VCaP (cell line): ENCODE data around the gene EGFR.
A peak's percentile ranks its signal among the peaks of the same experiment; 100 is the strongest.

ENCODE experiments used
- H3K27ac ChIP-seq: fragments of 450-650 bp; 2 replicates; pipeline ENCODE4 v1.5.1; 2017
- TF ChIP-seq, protein P1 (sequence below): fragments of 450-650 bp; conservative IDR thresholded peaks from 2 replicates; pipeline ENCODE4 v1.5.1; 2017; ENCODE audit warnings: mild to moderate bottlenecking, moderate library complexity

The EGFR gene

DNA sequence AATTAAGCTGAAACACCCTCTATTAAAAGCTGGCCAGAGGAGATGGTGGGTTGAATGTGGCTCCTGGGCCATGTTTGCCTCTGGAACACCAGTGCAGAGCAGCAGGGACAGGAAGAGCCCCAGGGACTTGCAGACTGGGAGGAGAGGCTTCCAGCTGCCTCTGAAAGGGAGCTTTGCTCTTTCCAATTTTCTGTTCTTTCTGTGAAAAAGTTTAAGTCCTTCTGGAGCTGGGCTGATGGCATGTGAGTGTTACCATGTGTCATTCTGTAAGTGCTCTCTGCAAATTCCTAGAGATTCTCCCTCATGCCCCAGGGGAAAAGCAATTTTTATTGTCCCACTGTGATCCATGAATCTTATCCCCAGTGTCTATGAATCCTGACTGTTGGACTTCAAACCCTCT is 233.6 kb downstream of the EGFR start:
- no peak overlapping the region for H3K27ac ChIP-seq
- TF ChIP-seq, protein P1, sequence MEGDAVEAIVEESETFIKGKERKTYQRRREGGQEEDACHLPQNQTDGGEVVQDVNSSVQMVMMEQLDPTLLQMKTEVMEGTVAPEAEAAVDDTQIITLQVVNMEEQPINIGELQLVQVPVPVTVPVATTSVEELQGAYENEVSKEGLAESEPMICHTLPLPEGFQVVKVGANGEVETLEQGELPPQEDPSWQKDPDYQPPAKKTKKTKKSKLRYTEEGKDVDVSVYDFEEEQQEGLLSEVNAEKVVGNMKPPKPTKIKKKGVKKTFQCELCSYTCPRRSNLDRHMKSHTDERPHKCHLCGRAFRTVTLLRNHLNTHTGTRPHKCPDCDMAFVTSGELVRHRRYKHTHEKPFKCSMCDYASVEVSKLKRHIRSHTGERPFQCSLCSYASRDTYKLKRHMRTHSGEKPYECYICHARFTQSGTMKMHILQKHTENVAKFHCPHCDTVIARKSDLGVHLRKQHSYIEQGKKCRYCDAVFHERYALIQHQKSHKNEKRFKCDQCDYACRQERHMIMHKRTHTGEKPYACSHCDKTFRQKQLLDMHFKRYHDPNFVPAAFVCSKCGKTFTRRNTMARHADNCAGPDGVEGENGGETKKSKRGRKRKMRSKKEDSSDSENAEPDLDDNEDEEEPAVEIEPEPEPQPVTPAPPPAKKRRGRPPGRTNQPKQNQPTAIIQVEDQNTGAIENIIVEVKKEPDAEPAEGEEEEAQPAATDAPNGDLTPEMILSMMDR, result no peak

DNA sequence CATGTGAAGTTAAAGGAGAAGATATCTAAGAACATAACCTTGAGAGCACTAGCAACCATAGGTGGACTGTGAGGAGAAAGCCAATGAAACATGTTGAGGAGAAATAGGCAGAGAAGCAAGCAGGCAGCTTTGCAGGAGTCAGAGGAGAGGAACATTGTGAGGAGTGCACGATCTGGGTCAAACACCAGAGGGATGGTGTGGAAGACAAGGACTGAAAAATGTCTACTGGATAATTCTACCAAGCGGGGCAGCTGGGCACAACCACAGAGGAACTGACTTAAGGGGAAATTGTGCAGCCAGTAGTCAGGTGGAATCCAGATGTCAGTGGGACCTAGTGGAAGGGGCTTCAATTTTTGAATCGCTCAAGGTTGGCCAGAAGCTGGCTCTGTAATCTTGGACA is 234.4 kb downstream of the EGFR start:
- TF ChIP-seq, protein P1, result no peak

DNA sequence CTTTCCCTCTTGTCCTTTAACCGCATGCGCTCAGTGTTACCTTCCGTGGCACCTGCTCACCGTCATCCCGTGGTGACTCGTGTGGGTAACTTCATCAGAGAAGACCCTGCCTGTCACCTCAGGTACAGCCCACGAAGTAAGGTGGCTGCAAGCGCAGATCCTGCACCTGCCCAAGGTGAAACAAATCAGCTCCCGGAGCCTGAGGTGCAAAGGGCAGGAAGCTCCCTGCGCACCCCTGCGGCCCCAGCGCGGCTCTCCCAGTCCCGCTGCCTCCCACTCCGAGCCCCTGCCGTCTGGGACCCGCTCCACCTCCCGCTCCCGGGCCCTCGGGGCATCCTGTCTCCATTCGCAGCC is 235.4 kb downstream of the EGFR start:
- peak overlapping the region; percentile 59; the same call in 1 of the 2 replicates for H3K27ac ChIP-seq
- TF ChIP-seq, protein P1, result no peak

More for the DNA sequence above, 234.4 kb downstream of the EGFR start:
- no peak overlapping the region for H3K27ac ChIP-seq

DNA sequence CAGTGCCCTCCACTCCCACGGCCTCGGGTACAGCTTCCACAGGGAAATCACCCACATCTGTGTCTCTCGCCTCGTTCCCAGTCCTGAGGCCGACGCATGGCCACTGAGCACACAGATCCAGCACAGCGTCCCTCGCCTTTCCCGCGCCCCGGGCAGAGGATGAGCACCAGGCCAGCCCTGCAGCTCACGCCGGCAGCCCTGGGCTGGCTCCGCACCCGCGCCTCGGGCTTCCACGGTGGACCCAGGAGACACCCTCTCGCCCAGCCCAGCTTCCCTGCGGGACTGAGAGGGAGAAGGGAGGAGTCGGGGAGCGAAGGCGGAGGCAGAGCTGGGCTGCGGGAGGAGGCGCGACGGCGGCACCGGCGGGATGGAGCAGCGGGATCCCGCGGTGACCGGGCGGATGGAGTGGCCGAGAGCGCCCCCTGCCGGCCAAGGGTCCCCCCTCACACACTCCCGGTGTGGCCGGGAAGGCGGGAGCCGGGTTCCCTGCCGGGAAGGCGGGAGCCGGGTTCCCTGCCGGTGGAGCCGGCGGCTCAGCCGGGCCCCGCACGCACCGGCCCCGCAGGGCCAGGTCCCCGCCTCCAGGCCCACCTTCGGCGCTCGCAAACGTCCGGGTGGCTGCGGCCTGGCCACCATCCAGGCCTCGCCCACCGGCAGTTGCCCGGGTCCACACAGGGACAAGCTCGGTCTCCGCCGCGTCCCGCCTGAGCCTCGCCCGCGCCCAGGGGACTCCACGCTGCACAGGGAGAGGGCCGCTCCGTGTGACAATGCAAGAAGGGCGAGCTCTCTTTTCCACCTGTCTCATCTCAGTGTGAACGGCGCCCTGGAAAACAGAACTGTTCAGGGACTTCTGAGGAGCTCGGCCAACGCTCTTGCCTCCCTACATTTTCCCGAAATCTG is 236.0 kb downstream of the EGFR start:
- peak overlapping the region; percentile 59; the same call in 1 of the 2 replicates for H3K27ac ChIP-seq
- TF ChIP-seq, protein P1, result peak; percentile 81

DNA sequence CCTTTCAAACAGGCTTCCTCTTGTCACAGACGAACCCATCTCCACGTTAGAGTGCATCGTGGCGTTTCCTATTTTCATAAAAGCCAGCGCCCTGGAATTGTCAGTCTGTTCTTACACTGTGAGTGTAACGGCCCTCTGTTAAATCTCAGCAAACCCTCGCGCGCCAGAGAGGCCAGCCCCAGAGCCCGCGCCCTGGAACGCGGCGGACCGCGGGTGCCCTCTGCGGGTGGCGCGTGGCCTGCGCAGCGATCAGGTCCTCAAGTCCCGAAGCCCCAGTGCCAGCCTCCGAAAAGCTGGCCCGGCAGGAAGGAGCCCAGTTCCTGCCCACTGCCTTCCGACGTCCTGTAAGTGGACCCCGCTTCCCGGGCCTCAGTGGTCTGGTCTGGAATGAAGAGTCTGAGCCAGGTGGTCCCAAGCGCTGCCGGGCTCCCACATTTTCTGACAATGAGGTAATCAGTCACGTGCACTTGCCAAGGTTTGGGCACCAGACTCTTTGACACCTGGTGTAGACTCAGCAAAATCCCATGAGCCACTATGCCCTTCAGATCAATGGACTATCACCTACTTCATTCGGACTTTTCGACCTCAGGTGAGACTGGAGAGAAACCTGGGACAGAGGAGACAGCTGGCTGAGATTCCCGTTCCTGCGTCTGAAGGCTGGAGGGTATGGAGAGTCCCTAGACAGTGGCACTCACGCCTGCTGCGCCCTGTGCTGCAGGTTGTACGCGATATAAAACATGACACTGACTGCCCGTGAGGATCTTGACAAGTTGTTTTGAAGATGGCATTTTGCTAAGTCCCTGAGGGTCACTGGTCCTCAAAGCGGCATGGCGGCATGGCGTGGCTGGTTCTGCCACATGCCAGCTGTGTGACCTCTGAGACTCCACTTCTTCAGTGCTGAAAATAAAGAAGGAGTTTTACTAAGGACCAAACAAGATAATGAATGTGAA is 237.0 kb downstream of the EGFR start:
- H3K27ac ChIP-seq, result peak overlapping the region; percentile 59; the same call in 1 of the 2 replicates
- TF ChIP-seq, protein P1, result peak; percentile 97

DNA sequence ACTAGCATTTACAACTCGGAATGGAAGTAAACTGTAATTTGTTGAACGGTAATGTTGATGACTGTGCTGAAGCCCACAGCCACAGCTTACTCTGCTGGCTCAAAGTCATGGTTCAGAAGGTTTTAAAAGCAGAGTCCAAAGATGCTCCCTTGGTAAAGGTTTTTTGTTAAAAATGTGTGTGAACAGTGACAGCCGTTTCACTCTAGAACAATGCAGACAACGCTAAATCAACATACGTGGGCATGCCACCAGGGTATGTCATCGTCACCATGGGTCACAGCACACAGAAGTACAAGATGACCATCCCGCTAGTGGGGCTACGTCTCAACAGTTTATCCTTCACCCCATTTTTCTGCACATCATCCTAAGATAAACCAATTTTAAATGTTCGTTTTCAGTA is 239.8 kb downstream of the EGFR start:
- H3K27ac ChIP-seq, result no peak overlapping the region
- TF ChIP-seq, protein P1, result no peak

DNA sequence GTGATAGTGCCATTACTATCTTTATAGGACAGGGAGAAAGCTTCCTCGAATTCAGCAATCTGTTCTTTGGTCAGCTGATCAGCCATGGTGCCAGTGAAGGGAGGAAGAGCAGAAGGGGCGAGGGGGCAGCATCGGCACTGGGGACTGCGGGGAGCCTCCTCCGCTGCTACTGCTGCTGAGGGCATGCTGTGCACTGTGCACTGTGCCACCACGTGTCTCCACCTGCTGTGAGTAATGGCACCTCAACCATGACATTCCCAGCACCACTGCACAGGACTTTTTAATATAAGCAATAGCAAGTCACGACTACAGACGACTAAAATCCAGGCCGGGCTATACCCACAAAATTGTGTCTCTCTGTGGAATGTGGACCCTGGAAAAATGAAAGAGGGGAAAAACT is 241.4 kb downstream of the EGFR start:
- TF ChIP-seq, protein P1, result no peak
- H3K27ac ChIP-seq, result no peak overlapping the region
